GM21576 (cell line): ENCODE results near the gene SYNPO2L.

ENCODE experiments used
- ATAC-seq: cut with Tn5 transposase; IDR thresholded peaks from one replicate; pipeline ENCODE4 v1.9.1; 2021; ENCODE audit warnings: mild to moderate bottlenecking, moderate library complexity; ENCODE audit not compliant: unreplicated experiment

Gene SYNPO2L

GRCh38 chr10:73648975-73649829, 6.6 kb downstream of the SYNPO2L start:
- ATAC-seq: no peak

- no peak for ATAC-seq
Observed at GRCh38 chr10:73647875-73648651, 7.8 kb downstream of the SYNPO2L start.

GRCh38 chr10:73647211-73647874, 8.5 kb downstream of the SYNPO2L start:
- no peak for ATAC-seq

- no peak for ATAC-seq
Observed at GRCh38 chr10:73646598-73647041, 9.2 kb downstream of the SYNPO2L start.

DNA sequence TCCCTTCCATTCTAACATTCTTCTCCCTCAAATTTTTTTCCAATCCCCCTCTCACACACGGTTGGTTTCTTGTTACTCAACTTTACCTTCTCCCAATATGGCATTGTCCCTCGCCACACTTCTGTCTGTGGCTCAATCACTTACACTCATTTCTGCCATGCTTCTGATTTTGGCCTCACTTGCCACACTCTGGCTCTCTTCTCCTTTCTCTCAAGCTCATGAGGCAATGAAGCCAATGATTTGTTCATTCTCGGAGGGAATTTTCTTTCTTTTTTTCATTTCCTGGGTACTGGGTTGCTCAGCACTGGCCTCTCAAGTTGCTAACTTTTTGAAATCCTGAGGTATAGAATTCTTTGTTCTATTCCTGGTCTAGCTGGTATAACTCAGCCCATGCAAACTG, 10.6 kb downstream of the SYNPO2L start:
- no peak for ATAC-seq

DNA sequence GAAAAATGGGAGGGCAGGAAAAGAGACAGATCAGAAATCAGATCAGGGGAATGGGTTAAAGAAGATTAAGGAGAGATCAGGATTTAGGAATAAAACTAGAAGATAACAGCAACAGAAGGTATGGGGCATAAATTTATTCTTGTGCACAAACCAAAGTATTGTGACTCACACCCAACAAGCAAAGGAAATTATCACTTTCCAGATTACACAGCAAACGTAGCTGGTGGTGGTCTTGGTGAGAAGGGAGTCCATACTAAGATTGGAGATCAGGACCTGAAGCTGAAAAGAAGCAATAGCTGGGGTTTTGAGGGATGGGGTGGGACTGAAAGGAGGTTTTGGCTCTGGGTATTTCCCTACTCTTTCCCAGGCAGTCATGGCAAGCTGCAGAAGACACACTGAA, 11.1 kb downstream of the SYNPO2L start:
- ATAC-seq: no peak

GRCh38 chr10:73644015-73644743, 11.7 kb downstream of the SYNPO2L start:
- no peak for ATAC-seq

- ATAC-seq: no peak
Observed at GRCh38 chr10:73643362-73643761, 12.5 kb downstream of the SYNPO2L start.

DNA sequence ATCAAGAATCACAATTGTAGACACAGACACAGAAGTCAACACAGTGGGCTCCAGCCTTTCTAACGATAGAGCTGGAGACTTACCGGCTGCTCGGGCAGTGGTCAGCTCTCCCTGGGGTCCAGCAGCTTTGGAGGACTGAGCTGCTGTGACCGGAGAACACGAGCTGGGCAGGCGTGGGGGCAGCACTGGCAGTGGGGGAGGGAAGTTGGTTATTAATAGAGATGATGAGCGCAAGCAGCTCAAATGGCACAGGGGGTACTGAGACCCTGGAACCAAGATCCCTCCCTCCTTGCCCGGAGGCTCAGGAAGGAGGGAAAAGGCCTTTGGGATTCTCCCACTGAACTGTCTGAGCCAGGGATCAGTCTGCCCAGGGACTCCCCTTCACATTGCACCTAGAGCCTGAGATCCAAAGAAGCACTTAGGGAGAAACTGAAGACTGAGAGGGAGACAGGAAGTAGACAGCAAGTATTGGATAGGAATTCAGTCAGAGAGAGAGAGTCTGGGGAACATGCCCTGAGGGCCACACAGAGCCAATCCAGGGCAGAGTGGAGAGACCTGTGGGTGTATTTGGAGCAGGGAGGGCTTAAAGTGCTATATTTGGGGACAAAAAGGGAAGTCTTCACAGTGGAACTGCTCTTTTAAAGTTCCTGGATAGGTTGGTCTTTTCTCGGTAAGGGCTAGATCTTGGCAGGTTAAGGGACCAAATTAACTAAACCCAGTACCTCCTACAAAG, 14.3 kb downstream of the SYNPO2L start, which contains the start of gene MYOZ1:
TSS of gene MYOZ1 (minus strand) at position 147 of the 733 bp plus-strand sequence. CDS start 1,457 bp downstream, outside the sequence.
- ATAC-seq: no peak

DNA sequence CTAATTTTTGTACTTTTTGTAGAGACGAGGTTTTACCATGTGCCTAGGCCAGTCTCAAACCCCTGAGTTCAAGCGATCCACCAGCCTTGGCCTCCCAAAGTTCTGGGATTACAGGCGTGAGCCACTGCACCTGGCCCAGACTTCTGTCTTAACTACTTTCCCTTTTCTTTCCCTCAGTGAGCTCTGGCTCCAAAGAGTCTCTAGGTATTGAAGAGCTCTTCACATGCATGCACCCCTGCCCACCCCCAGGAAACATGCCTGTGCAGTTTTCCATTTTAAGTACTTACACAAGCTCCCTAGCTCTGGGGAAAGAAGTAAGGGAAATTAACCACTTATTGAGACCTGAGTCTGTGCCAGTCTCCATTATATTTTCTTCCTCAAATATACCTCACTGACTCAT, 16.5 kb downstream of the SYNPO2L start:
- ATAC-seq: no peak

GRCh38 chr10:73635781-73636180, 20.0 kb downstream of the SYNPO2L start:
- no peak for ATAC-seq

DNA sequence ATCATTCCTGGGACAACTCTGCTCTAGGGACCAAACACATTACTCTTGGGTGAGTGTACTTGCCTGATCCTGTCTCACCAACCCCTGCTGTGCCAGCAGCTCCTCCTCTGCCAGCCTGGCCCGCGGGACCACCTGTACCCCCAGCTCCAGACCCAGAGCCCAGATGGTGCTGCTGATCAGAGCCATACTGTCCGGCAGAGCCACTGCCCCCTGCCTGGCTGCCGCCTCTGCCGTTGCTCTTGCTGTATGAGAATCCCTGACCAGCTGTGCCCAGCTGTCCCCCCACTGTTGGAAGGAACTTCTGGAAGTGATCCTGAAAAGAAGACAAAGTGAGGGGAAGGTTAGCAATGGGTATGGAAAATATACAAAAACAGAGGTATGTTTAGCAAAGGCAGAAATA, 21.4 kb downstream of the SYNPO2L start:
- no peak for ATAC-seq

GRCh38 chr10:73629165-73629564, 26.7 kb downstream of the SYNPO2L start:
- ATAC-seq: no peak

- ATAC-seq: no peak
Observed at GRCh38 chr10:73628405-73628804, 27.4 kb downstream of the SYNPO2L start.

DNA sequence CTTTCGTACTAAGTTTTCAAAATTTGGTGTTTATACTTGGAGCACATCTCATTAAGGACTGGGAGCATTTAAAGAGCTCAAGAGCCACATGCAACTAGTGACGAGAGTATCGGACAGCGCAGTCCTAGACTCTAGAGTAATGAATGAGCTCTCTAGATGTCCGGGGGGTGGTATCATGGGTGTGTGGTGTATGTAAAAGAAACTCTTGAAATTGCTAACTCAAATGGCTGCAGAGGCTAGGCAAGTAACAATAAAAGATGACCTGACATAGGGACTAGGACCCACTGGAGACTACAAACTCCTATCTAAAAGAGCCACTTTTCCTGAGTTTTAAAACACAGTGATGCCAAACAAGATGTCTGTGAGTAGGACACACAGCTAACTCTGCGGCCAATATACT, 28.5 kb downstream of the SYNPO2L start:
- ATAC-seq: no peak

- peak; percentile 96 for ATAC-seq
Observed at GRCh38 chr10:73625884-73626752, 29.7 kb downstream of the SYNPO2L start.

- ATAC-seq: peak; percentile 16
Observed at GRCh38 chr10:73625004-73625883, 30.6 kb downstream of the SYNPO2L start.

DNA sequence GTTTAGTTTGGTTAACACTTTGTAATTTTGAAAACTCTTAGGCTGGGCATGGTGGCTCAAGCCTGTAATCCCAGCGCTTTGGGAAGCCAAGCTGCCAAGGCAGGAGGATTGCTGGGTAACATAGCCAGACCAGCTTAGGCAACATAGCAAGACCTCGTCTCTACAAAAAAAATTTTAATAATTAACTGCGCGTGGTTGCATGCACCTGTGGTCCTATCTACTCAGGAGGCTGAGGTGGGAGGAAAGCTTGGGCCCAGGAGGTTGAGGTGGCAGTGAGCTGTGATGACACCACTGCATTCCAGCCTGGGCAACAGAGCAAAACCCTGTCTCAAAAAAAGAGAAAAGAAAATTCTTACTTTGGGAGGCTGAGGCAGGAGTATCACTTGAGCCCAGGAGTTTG, 32.8 kb downstream of the SYNPO2L start:
- no peak for ATAC-seq
